Occipital lobe (tissue), 2 donors: Measurements from ENCODE around the gene NKAPD1. TPM values are rescaled to one million over a fixed set of nuclear protein-coding genes. Genes with fewer than 3 reads are reported as not detected.

Experiments used
- small RNA-seq: library from RNA; depleted of rRNA; stranded (forward); fragments of <200 nt; gene quantifications from one replicate; pipeline ENCODE3, GENCODE V24; 2014
- total RNA-seq: library from RNA; depleted of rRNA; stranded (reverse); fragments of >200 nt; gene quantifications from one replicate; pipeline ENCODE4 v1.2.3, GENCODE V29; 2014

Gene NKAPD1
- total RNA-seq, 1 donor from 2014 or later = 52.6 TPM

Small RNA genes within 50 kb of the gene (small RNA-seq; reads per million reads assigned to genes)
- not detected for gene AP000907.3
- gene RNU6-893P = not detected

Other genes starting within 250 kb of the NKAPD1 start
- 95.6 TPM for gene ALG9, start 202.7 kb upstream of the NKAPD1 start, total RNA-seq
- gene FDXACB1, start 195.1 kb upstream of the NKAPD1 start, total RNA-seq = 12.8 TPM
- 6.9 TPM for gene CFAP68, start 194.8 kb upstream of the NKAPD1 start, total RNA-seq
- 10.3 TPM for gene CRYAB, start 162.5 kb upstream of the NKAPD1 start, total RNA-seq
- 0.31 TPM for gene HSPB2, start 161.6 kb upstream of the NKAPD1 start, total RNA-seq
- not detected for gene C11orf52, start 155.4 kb upstream of the NKAPD1 start, total RNA-seq
- 78.5 TPM for gene DIXDC1, start 137.0 kb upstream of the NKAPD1 start, total RNA-seq
- gene DLAT, start 48.9 kb upstream of the NKAPD1 start, total RNA-seq = 46.5 TPM
- 2.0 TPM for gene PIH1D2, start 282 bp upstream of the NKAPD1 start, total RNA-seq
- gene TIMM8B, start 12.5 kb downstream of the NKAPD1 start, total RNA-seq = 57.4 TPM
- 73.6 TPM for gene SDHD, start 12.6 kb downstream of the NKAPD1 start, total RNA-seq
- gene IL18, start 89.8 kb downstream of the NKAPD1 start, total RNA-seq = 2.0 TPM
- gene TEX12, start 93.1 kb downstream of the NKAPD1 start, total RNA-seq = not detected
- gene BCO2, start 101.2 kb downstream of the NKAPD1 start, total RNA-seq = 2.8 TPM
- 28.2 TPM for gene PTS, start 152.1 kb downstream of the NKAPD1 start, total RNA-seq
- gene PLET1, start 186.6 kb downstream of the NKAPD1 start, total RNA-seq = not detected